Gastrocnemius medialis (tissue), 4 donors: ENCODE results near the gene CSGALNACT2. TPM values are rescaled to one million over a fixed set of nuclear protein-coding genes. Genes with fewer than 3 reads are reported as not detected.

Experiments used
- ATAC-seq, 2 donors: fragments of 150-250 bp; one replicate each; pipeline ENCODE4 v1.9.1; 2016
- DNase-seq, 2 donors: peaks; one replicate each; pipeline ENCODE4 v3.0.0-alpha.2; 2019
- H3K27ac ChIP-seq, 4 donors: fragments of 200-600 bp; sonication (generic); 1 replicate in 1 of 4; 2 replicates in 3 of 4; pipeline ENCODE4 v1.5.1; 2016 to 2018; ENCODE audit warnings: mild to moderate bottlenecking in 2 of 4, moderate library complexity in 1 of 4
- H3K27me3 ChIP-seq, 3 donors: fragments of 200-600 bp; sonication (generic) in 2 of 3; 1 replicate in 1 of 3; 2 replicates in 2 of 3; pipeline versions ENCODE4 v1.5.1 to v1.6.0; 2016 to 2019; ENCODE audit warnings: mild to moderate bottlenecking in 1 of 3, moderate library complexity in 1 of 3
- H3K36me3 ChIP-seq, 2 donors: fragments of 200-600 bp; sonication (generic) in 1 of 2; one replicate each; pipeline ENCODE4 v1.5.1; 2017 to 2018
- H3K4me1 ChIP-seq, 2 donors: fragments of 200-600 bp; sonication (generic) in 1 of 2; one replicate each; pipeline ENCODE4 v1.5.1; 2016 to 2017; ENCODE audit warnings: mild to moderate bottlenecking in 2 of 2
- H3K4me3 ChIP-seq, 4 donors: fragments of 200-600 bp; sonication (generic) in 3 of 4; 1 replicate in 1 of 4; 2 replicates in 3 of 4; pipeline ENCODE4 v1.5.1; 2016 to 2019; ENCODE audit warnings: mild to moderate bottlenecking in 2 of 4
- H3K9me3 ChIP-seq, 3 donors: fragments of 200-600 bp; sonication (generic) in 2 of 3; 1 replicate in 1 of 3; 2 replicates in 2 of 3; pipeline ENCODE4 v1.5.1; 2016 to 2019
- CTCF ChIP-seq, 5 experiments: fragments of 450-650 bp in 3 of 5; fragments of 200-600 bp in 2 of 5; sonication (generic) in 2 of 5; IDR thresholded peaks in 4 of 5; conservative IDR thresholded peaks in 1 of 5; 1 replicate in 4 of 5; 2 replicates in 1 of 5; pipeline ENCODE4 v1.5.1; 2016 to 2019; ENCODE audit warnings: antibody characterized with exemption in 5 of 5, mild to moderate bottlenecking in 3 of 5, moderate library complexity in 3 of 5
- POLR2A ChIP-seq, 2 donors: fragments of 450-650 bp; IDR thresholded peaks; one replicate each; pipeline ENCODE4 v1.6.1; 2017; ENCODE audit warnings: antibody characterized with exemption in 2 of 2, mild to moderate bottlenecking in 2 of 2, moderate library complexity in 2 of 2
- in situ Hi-C, 4 donors: fragments of 200-750 bp; cut with MboI; loops; one replicate each; pipeline versions ENCODE4 v1.15.0 to v1.8.0; 2017; ENCODE audit warnings: low sequenced_read_pairs in 4 of 4
- intact Hi-C: fragments of 100-400 bp; cut with DNase I; formaldehyde crosslinking; loops from one replicate; pipeline ENCODE4 v1.15.1; 2023; ENCODE audit warnings: low total_unique reads
- total RNA-seq, 4 donors: library from RNA; depleted of rRNA; stranded (reverse); fragments of >200 nt; gene quantifications; one replicate each; pipeline versions ENCODE4 v1.1.0 to v1.2.3, GENCODE V29; 2016

The CSGALNACT2 gene
- total RNA-seq, 4 donors from 2014 or later, result 12.3 to 17.3 (median 14.1) TPM

GRCh38 chr10:43216931-43217562 lies 78.8 kb downstream of the CSGALNACT2 start:
- ATAC-seq, result no peak
- H3K36me3 ChIP-seq, result no peaks in the 10 kb centered on the region
- no peak overlapping the region for H3K27ac ChIP-seq
- intact Hi-C loops, result no loop called here
- no peaks in the 10 kb centered on the region for H3K9me3 ChIP-seq
- in situ Hi-C loops, result no loop called here
- TF ChIP-seq POLR2A (IDR thresholded peaks at IDR 0.05) (no peak), CTCF (IDR thresholded peaks at IDR 0.05 in 4 of 5, conservative IDR thresholded peaks at IDR 0.05 in 1 of 5) (no peak)
- H3K27me3 ChIP-seq, result no peaks in the 10 kb centered on the region
- no peaks in the 10 kb centered on the region for H3K4me1 ChIP-seq
- H3K4me3 ChIP-seq, result no peak overlapping the region
- DNase-seq, result no peak

DNA sequence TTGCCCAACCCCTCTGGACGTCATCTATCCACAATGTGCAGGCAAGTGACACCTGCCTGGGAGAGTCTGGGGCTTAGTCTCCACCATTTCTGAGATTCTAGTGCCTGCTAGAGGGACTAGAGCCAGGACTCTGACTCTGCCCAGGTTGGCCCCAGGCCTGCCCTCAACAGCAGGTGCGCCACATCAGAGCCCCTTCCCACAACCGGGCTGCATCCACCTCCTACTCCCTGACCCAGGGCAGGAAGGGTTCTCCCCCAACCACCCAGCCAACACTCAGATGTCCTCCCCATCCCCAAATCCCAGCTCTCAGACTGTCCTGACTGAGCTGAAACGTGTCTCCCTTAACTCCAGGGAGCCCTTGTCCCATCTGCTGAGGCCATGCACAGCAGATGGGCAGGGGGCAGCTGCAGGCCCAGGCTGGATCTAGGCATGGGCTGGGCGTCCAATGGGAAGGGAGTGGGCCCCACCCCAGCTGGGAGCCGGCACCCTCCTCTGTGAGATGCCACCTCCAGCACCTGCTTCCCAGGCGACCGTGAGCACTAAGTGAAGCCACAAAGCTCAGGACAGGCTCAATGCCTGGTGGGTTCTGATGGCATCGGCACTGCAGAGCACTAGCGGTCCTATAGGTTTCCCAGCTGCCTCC lies 79.4 kb downstream of the CSGALNACT2 start:
- ATAC-seq, result no peak
- H3K4me3 ChIP-seq, result no peak overlapping the region
- intact Hi-C loops, result no loop called here
- TF ChIP-seq CTCF (IDR thresholded peaks at IDR 0.05 in 4 of 5, conservative IDR thresholded peaks at IDR 0.05 in 1 of 5), result no peak
- no peak for TF ChIP-seq POLR2A (IDR thresholded peaks at IDR 0.05)
- H3K27ac ChIP-seq, result no peak overlapping the region
- DNase-seq, result no peak
- in situ Hi-C loops, result no loop called here
- H3K4me1 ChIP-seq, result no peaks in the 10 kb centered on the region
- no peaks in the 10 kb centered on the region for H3K27me3 ChIP-seq
- H3K36me3 ChIP-seq, result no peaks in the 10 kb centered on the region
- H3K9me3 ChIP-seq, result no peaks in the 10 kb centered on the region

DNA sequence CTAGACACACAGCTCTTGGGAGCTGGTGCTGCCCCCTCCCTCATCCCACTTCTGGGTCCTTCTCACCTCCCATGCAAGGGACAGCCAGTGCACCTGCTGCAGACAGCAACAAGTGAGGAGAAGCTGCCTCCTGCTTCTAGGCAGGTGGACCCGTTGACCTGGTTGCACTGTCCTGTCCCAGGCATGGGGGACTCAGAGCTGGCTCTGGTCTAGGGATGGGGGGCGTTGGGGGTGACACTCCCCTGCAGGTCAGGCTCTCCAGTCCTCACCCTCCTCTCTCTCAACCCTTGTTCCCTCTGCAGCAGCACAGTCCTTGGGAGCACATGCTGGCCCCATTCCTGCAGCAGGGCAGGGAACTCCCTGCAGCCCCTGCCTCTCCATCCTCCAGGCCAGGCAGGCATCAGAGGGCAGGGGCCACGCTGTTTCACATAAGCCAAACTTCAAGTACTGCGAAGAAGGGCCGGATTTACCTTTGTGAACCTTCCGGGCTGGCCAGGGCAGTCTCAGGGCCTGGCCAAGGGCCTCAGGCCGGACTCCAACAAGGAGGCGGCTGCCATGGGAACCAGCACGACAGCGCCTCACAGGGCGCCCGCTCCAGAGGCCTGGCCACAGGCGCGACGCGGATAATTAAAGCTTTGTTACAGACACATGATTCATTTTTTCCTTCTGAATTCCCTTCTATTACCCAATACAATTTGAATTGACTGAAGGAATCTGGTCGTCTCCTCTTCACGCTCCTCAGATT lies 80.1 kb downstream of the CSGALNACT2 start:
- TF ChIP-seq POLR2A (IDR thresholded peaks at IDR 0.05), result no peak
- no peak for TF ChIP-seq CTCF (IDR thresholded peaks at IDR 0.05 in 4 of 5, conservative IDR thresholded peaks at IDR 0.05 in 1 of 5)
- no peaks in the 10 kb centered on the region for H3K4me1 ChIP-seq
- in situ Hi-C loops, result no loop called here
- no peaks in the 10 kb centered on the region for H3K27me3 ChIP-seq
- no peaks in the 10 kb centered on the region for H3K9me3 ChIP-seq
- intact Hi-C loops, result no loop called here
- H3K27ac ChIP-seq, result no peak overlapping the region
- ATAC-seq (no peak), DNase-seq (no peak)
- H3K36me3 ChIP-seq, result no peaks in the 10 kb centered on the region
- H3K4me3 ChIP-seq, result no peak overlapping the region

DNA sequence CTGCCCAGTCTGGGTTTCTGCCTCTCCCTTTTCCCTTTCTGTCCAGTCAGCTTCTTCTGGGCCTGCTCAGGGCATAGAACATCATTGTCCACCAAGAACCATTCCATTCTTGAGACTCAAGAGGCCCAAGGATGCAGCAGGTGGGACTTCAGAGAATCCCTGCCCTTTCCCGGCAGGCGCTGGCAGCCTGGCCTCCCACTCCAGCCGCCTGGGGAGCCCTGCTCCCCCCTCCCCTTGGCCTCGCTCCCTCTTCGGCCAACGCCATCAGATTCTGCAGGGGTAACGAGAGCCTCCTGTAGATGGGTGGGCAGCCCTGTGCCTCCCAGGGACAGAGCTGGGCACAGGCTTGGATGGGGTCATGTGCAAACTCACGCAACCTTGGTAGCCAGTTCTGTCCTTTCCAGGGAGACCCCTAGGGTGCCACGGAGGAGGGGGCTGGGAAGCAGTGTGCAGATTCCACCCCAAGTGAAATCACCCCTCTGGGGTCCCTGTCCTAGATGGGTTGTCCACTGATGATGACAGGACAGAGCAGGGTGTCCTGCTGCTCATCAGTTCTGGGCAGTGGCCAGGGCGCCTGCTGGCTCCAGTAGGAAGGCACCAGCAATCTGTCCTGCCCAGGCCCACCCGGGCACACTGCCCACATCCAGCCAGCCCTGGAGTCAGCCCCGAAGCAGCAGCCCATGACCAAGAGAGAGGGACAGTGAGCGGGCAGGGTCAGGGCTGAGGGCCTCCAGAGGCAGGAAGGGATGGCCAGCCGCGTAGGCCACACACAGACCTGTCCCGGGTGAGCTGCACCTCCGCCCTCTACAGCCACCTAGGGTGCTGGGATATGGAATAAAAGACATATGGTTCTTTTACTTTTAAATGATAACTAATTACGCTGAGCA lies 80.9 kb downstream of the CSGALNACT2 start:
- intact Hi-C loops (no loop called here), in situ Hi-C loops (no loop called here)
- H3K36me3 ChIP-seq, result no peaks in the 10 kb centered on the region
- no peak overlapping the region for H3K4me3 ChIP-seq
- no peak for TF ChIP-seq CTCF (IDR thresholded peaks at IDR 0.05 in 4 of 5, conservative IDR thresholded peaks at IDR 0.05 in 1 of 5)
- H3K27ac ChIP-seq, result no peak overlapping the region
- no peaks in the 10 kb centered on the region for H3K4me1 ChIP-seq
- no peaks in the 10 kb centered on the region for H3K9me3 ChIP-seq
- no peaks in the 10 kb centered on the region for H3K27me3 ChIP-seq
- ATAC-seq, result no peak
- no peak for DNase-seq
